IMR-90 (cell line): Measurements from ENCODE around the gene WDR76. TPM values are rescaled to one million over a fixed set of nuclear protein-coding genes. Genes with fewer than 3 reads are reported as not detected.

Experiments
- ATAC-seq: fragments of 200-7000 bp; cut with Tn5 transposase; 2 replicates; pipeline ENCODE4 v1.9.1; 2020; ENCODE audit warnings: low read depth, mild to moderate bottlenecking, moderate library complexity
- BruUV-seq: library from RNA; stranded (reverse); fragments of 400-500 nt; replicated peaks from 2 replicates; lab custom pipeline; 2021; lab: Mats Ljungman, UMichigan
- CTCF ChIA-PET: fragments of 300-600 bp; formaldehyde crosslinking; extraction: SDS; loops from one replicate; lab custom pipeline; 2021; ENCODE audit warnings: antibody characterized with exemption; lab: Yijun Ruan, JAX
- POLR2A ChIA-PET: fragments of 300-600 bp; sonication (Branson Sonifier 250); formaldehyde crosslinking; loops from one replicate; lab custom pipeline; 2022; ENCODE audit warnings: antibody characterized with exemption; ENCODE audit not compliant: unreplicated experiment; lab: Charles Lee
- DNase-seq: peaks from one replicate; pipeline ENCODE4 v3.0.0; 2013
- H2AFZ ChIP-seq: replicated peaks from 2 replicates; pipeline ENCODE3; 2013; ENCODE audit warnings: low read length, mild to moderate bottlenecking; ENCODE audit not compliant: poor library complexity
- H2AK5ac ChIP-seq: 2 replicates; pipeline ENCODE4 v1.6.1; 2013; ENCODE audit warnings: low read depth, low read length, inconsistent platforms
- H2AK9ac ChIP-seq: replicated peaks from 2 replicates; pipeline ENCODE3; 2013; ENCODE audit warnings: mild to moderate bottlenecking, low read depth, low read length, moderate library complexity; ENCODE audit not compliant: poor library complexity
- H2BK120ac ChIP-seq: 2 replicates; pipeline ENCODE4 v1.6.1; 2013; ENCODE audit warnings: low read depth, low read length, inconsistent platforms
- H2BK15ac ChIP-seq: 3 replicates; pipeline ENCODE4 v1.6.1; 2013; ENCODE audit warnings: low read depth, low read length, inconsistent platforms
- H2BK20ac ChIP-seq: 2 replicates; pipeline ENCODE4 v1.6.1; 2013; ENCODE audit warnings: low read depth, mild to moderate bottlenecking, inconsistent platforms, low read length, moderate library complexity
- H2BK5ac ChIP-seq: 2 replicates; pipeline ENCODE4 v1.6.1; 2013; ENCODE audit warnings: mild to moderate bottlenecking, low read depth, low read length, inconsistent platforms; ENCODE audit not compliant: poor library complexity, severe bottlenecking
- H3K14ac ChIP-seq: replicated peaks from 2 replicates; pipeline ENCODE4 v1.6.1; 2013; ENCODE audit warnings: low read depth, low read length, inconsistent platforms
- H3K18ac ChIP-seq: 2 replicates; pipeline ENCODE4 v1.6.1; 2013; ENCODE audit warnings: low read depth, low read length, control low read depth
- H3K23ac ChIP-seq: 2 replicates; pipeline ENCODE4 v1.6.1; 2013; ENCODE audit warnings: low read depth, low read length, inconsistent platforms
- H3K27ac ChIP-seq: 2 replicates; pipeline ENCODE4 v1.5.1; 2013; ENCODE audit warnings: mild to moderate bottlenecking, control low read depth, low read length; ENCODE audit not compliant: insufficient read depth
- H3K27me3 ChIP-seq: 2 replicates; pipeline ENCODE4 v1.6.1; 2013; ENCODE audit warnings: low read length; ENCODE audit not compliant: control insufficient read depth, insufficient read depth
- H3K36me3 ChIP-seq: 2 replicates; pipeline ENCODE4 v1.6.1; 2013; ENCODE audit warnings: low read length, mixed read lengths; ENCODE audit not compliant: control insufficient read depth, insufficient read depth
- H3K4ac ChIP-seq: 2 replicates; pipeline ENCODE4 v1.6.1; 2013; ENCODE audit warnings: low read depth, low read length, inconsistent platforms
- H3K4me1 ChIP-seq: 2 replicates; pipeline ENCODE4 v1.6.1; 2013; ENCODE audit warnings: low read length, mixed read lengths; ENCODE audit not compliant: control insufficient read depth, insufficient read depth
- H3K4me2 ChIP-seq: 2 replicates; pipeline ENCODE4 v1.6.1; 2013; ENCODE audit warnings: low read depth, mild to moderate bottlenecking, control low read depth, low read length, moderate library complexity
- H3K4me3 ChIP-seq: 2 replicates; pipeline ENCODE4 v1.5.1; 2013; ENCODE audit warnings: low read depth, mild to moderate bottlenecking, control low read depth, low read length, moderate library complexity; ENCODE audit not compliant: insufficient read depth
- H3K56ac ChIP-seq: 2 replicates; pipeline ENCODE4 v1.6.1; 2013; ENCODE audit warnings: low read length, inconsistent platforms; ENCODE audit not compliant: insufficient read depth; ENCODE audit errors: extremely low read depth
- H3K79me1 ChIP-seq, 2 experiments: 2 replicates each; pipeline ENCODE4 v1.6.1; 2013; ENCODE audit warnings: low read length in 2 of 2, inconsistent platforms in 1 of 2, low read depth in 1 of 2
- H3K9ac ChIP-seq: 2 replicates; pipeline ENCODE4 v1.6.1; 2013; ENCODE audit warnings: low read depth, low read length, control low read depth
- H3K9me1 ChIP-seq: 2 replicates; pipeline ENCODE4 v1.6.1; 2013; ENCODE audit warnings: low read length, inconsistent platforms; ENCODE audit not compliant: insufficient read depth
- H3K9me3 ChIP-seq: 2 replicates; pipeline ENCODE4 v1.6.1; 2013; ENCODE audit warnings: low read length; ENCODE audit not compliant: control insufficient read depth, insufficient read depth
- H4K20me1 ChIP-seq: 2 replicates; pipeline ENCODE4 v1.6.1; 2013; ENCODE audit warnings: low read length, inconsistent platforms; ENCODE audit not compliant: insufficient read depth
- H4K5ac ChIP-seq: 2 replicates; pipeline ENCODE4 v1.6.1; 2013; ENCODE audit warnings: mild to moderate bottlenecking, low read depth, low read length, control low read depth
- H4K8ac ChIP-seq, 2 experiments: 2 replicates each; pipeline ENCODE4 v1.6.1; 2013; ENCODE audit warnings: low read depth in 2 of 2, low read length in 2 of 2, control low read depth in 1 of 2, inconsistent platforms in 1 of 2
- H4K91ac ChIP-seq: 2 replicates; pipeline ENCODE4 v1.6.1; 2013; ENCODE audit warnings: low read depth, low read length, inconsistent platforms; ENCODE audit not compliant: insufficient read depth
- BHLHE40 ChIP-seq: fragments of 150-350 bp; IDR thresholded peaks from 2 replicates; pipeline ENCODE4 v1.6.1; 2016; ENCODE audit warnings: mild to moderate bottlenecking, low read depth, low read length
- NFE2L2 ChIP-seq: fragments of 150-350 bp; IDR thresholded peaks from 2 replicates; pipeline ENCODE4 v1.6.1; 2016; ENCODE audit warnings: low read depth, mild to moderate bottlenecking, low read length
- POLR2A ChIP-seq: IDR thresholded peaks from 2 replicates; pipeline ENCODE4 v1.6.1; 2012; ENCODE audit warnings: mild to moderate bottlenecking, low read depth, low read length
- RAD21 ChIP-seq: IDR thresholded peaks from 2 replicates; pipeline ENCODE4 v1.6.1; 2012; ENCODE audit warnings: low read length, improper control_type of control experiment
- RCOR1 ChIP-seq: IDR thresholded peaks from 2 replicates; pipeline ENCODE4 v1.6.1; 2012; ENCODE audit warnings: mild to moderate bottlenecking, low read length, improper control_type of control experiment; ENCODE audit not compliant: insufficient replicate concordance
- RFX5 ChIP-seq: IDR thresholded peaks from 2 replicates; pipeline ENCODE4 v1.8.0; 2012; ENCODE audit warnings: low read depth, mild to moderate bottlenecking, low read length, moderate library complexity
- SMC3 ChIP-seq: fragments of 150-350 bp; IDR thresholded peaks from 2 replicates; pipeline ENCODE4 v1.6.1; 2016; ENCODE audit warnings: low read depth, mild to moderate bottlenecking, antibody characterized with exemption, low read length, moderate library complexity
- WGBS, 2 experiments: methylation state at CpG; one replicate each; pipeline versions ENCODE4 v1.1.5 to v1.1.7; 2013; ENCODE audit warnings: missing lambda C conversion rate in 2 of 2; ENCODE audit not compliant: insufficient read length in 1 of 2; ENCODE audit errors: extremely low coverage in 2 of 2; 5-methylcytosine and 5-hydroxymethylcytosine counted together
- dilution Hi-C: fragments of 300-500 bp; cut with HindIII; formaldehyde crosslinking; loops from one replicate; pipeline ENCODE4 v1.14.3; 2018; ENCODE audit warnings: low sequenced_read_pairs; ENCODE audit not compliant: unreplicated experiment
- in situ Hi-C: fragments of 300-500 bp; cut with MboI; formaldehyde crosslinking; loops from 3 replicates; pipeline ENCODE4 v1.14.3; 2019; ENCODE audit warnings: low sequenced_read_pairs, inconsistent platforms, mixed read lengths
- intact Hi-C: fragments of 100-400 bp; cut with micrococcal nuclease; formaldehyde crosslinking; loops from 2 replicates; pipeline ENCODE4 v1.10.0; 2022
- polyA plus RNA-seq, 3 experiments: library from polyadenylated mRNA; depleted of rRNA; stranded (reverse); fragments of >200 nt; gene quantifications; 2 replicates each; pipeline ENCODE4 v1.2.3, GENCODE V29; 2012; ENCODE audit warnings: low replicate concordance in 1 of 3
- total RNA-seq: library from RNA; depleted of rRNA; stranded (reverse); fragments of >200 nt; gene quantifications from 2 replicates; pipeline ENCODE4 v1.2.3, GENCODE V29; 2012
- TF ChIP-seq, protein P1 (sequence below): fragments of 150-350 bp; IDR thresholded peaks from 2 replicates; pipeline ENCODE4 v1.6.1; 2016; ENCODE audit warnings: low read depth, mild to moderate bottlenecking, low read length, moderate library complexity, borderline replicate concordance
- TF ChIP-seq, protein P2 (sequence below): conservative IDR thresholded peaks from 2 replicates; pipeline ENCODE4 v1.5.1; 2012; ENCODE audit warnings: mild to moderate bottlenecking, low read depth, low read length, improper control_type of control experiment
- TF ChIP-seq, protein P3 (sequence below): fragments of 150-350 bp; IDR thresholded peaks from 2 replicates; pipeline ENCODE4 v1.6.1; 2017; ENCODE audit warnings: mild to moderate bottlenecking, antibody characterized with exemption, low read length, low read depth

Gene WDR76
- total and polyA plus RNA-seq, 2 of the 4 experiments (the other 2 are of a cell fraction) = 4.8 to 25.8 TPM

DNA sequence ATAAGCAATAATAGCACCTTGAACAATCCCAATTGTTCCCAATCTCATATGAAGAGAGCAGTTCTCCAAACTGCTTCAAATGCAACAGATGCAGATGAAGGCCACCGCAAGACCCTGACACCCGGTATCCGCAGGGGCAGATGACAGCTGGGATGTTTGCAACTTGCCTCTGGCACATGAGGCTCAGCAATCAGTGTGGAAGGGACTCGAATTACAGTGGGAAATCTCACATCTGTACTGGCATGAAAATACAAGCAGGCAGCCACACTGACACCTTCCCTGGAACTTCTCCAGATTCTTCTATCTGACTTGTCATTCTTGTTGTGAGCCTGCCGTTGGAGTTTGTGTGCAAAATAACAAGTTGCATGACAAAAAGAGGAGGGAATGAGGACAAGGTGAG is 68.8 kb downstream of the WDR76 start:
- Histone ChIP-seq H2AFZ (no peak overlapping the region), H3K14ac (no peak overlapping the region), H3K4ac (no peak overlapping the region), H3K27me3 (no peaks in the 10 kb centered on the region), H2BK120ac (no peak overlapping the region), H4K20me1 (no peaks in the 10 kb centered on the region; the same call in 1 of the 2 replicates), H3K79me1 (no peaks in the 10 kb centered on the region), H2BK5ac (no peak overlapping the region), H4K8ac (no peak overlapping the region), H3K18ac (no peak overlapping the region), H3K9me1 (peaks cover 9% of the 10 kb centered on the region; the same call in 1 of the 2 replicates), H3K27ac (no peak overlapping the region), H3K4me1 (peaks cover 6% of the 10 kb centered on the region; the same call in 1 of the 2 replicates), H2BK15ac (no peak overlapping the region), H3K9me3 (no peaks in the 10 kb centered on the region), H3K36me3 (no peaks in the 10 kb centered on the region), H2AK5ac (no peak overlapping the region), H3K4me2 (no peak overlapping the region), H2AK9ac (no peak overlapping the region), H4K91ac (no peak overlapping the region), H3K4me3 (no peak overlapping the region), H3K23ac (no peak overlapping the region), H2BK20ac (no peak overlapping the region), H3K56ac (no peak overlapping the region), H3K9ac (no peak overlapping the region), H4K5ac (no peak overlapping the region)
- no peak for TF ChIP-seq RFX5
- TF ChIP-seq BHLHE40 = no peak
- TF ChIP-seq SMC3 = no peak
- TF ChIP-seq RAD21 = no peak
- TF ChIP-seq RCOR1 = no peak
- TF ChIP-seq, protein P1, sequence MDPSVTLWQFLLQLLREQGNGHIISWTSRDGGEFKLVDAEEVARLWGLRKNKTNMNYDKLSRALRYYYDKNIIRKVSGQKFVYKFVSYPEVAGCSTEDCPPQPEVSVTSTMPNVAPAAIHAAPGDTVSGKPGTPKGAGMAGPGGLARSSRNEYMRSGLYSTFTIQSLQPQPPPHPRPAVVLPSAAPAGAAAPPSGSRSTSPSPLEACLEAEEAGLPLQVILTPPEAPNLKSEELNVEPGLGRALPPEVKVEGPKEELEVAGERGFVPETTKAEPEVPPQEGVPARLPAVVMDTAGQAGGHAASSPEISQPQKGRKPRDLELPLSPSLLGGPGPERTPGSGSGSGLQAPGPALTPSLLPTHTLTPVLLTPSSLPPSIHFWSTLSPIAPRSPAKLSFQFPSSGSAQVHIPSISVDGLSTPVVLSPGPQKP = no peak
- TF ChIP-seq, protein P2, sequence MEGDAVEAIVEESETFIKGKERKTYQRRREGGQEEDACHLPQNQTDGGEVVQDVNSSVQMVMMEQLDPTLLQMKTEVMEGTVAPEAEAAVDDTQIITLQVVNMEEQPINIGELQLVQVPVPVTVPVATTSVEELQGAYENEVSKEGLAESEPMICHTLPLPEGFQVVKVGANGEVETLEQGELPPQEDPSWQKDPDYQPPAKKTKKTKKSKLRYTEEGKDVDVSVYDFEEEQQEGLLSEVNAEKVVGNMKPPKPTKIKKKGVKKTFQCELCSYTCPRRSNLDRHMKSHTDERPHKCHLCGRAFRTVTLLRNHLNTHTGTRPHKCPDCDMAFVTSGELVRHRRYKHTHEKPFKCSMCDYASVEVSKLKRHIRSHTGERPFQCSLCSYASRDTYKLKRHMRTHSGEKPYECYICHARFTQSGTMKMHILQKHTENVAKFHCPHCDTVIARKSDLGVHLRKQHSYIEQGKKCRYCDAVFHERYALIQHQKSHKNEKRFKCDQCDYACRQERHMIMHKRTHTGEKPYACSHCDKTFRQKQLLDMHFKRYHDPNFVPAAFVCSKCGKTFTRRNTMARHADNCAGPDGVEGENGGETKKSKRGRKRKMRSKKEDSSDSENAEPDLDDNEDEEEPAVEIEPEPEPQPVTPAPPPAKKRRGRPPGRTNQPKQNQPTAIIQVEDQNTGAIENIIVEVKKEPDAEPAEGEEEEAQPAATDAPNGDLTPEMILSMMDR = no peak
- TF ChIP-seq NFE2L2 = no peak
- TF ChIP-seq, protein P3, sequence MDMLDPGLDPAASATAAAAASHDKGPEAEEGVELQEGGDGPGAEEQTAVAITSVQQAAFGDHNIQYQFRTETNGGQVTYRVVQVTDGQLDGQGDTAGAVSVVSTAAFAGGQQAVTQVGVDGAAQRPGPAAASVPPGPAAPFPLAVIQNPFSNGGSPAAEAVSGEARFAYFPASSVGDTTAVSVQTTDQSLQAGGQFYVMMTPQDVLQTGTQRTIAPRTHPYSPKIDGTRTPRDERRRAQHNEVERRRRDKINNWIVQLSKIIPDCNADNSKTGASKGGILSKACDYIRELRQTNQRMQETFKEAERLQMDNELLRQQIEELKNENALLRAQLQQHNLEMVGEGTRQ = no peak
- TF ChIP-seq POLR2A = no peak
- no peak for ATAC-seq
- WGBS, 2 experiments = no CpG with 5 or more reads among the region's 5 CpGs
- dilution Hi-C loops = no loop called here
- BruUV-seq = no TSS peak
- in situ Hi-C loops = no loop called here
- no peak for DNase-seq
- ChIA-PET CTCF (no interaction called here), POLR2A (no interaction called here)
- intact Hi-C loops = no loop called here
